Stimulated activated CD4-positive, alpha-beta T cell treated with anti-CD3 and anti-CD28 coated beads, Interleukin-4, amount 100 ng/mL, for 1 hour (primary cell): ENCODE results near the gene FAM83G.
A peak's percentile ranks its signal among the peaks of the same experiment; 100 is the strongest.

Experiments
- DNase-seq: peaks from one replicate; pipeline ENCODE4 v3.0.0-alpha.2; 2020

The FAM83G gene

GRCh38 chr17:19005137-19005773 lies 691 bp upstream of the FAM83G start:
- no peak for DNase-seq

DNA sequence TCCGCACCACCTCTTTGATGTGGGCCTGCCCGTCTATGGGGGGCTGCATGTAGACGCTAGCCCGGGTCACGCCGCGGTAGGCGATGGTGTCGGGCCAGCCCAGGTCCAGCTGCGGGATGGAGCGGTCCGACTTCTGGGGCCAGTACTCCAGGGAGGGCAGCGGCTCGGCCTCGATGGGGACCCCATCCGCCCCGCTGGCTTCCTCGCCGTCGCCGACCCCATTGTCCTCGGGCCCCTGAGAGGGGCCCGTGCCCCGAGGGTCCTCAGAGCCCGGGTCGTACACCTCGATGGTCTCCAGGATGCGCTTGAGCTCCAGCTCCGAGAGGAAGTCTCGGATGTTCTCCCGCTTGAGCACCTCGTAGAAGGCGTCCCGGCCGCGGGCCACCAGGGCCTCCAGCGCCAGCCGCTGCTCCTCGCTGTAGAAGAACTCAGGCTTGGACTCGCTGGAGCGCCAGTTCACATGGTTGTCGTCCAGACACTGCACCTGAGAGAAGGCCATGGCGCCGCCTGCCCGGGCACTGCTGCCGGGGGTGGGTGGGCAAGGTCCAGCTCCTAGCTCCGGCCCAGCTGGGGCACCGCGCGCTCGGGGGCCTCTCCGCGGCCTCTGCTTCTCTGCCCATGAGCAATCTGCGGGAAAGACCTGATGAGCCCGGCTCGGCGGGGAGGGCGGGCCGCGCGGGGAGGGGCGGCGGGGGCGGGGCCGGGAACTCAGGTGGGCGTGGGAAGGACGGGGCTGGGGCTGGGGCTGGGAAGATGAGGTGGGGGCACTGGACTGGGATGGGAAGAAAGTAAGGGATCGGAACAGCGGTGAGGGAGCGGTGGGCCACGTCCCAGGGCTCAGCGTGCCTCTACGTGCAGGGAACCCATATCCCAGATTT lies 782 bp downstream of the FAM83G start:
- DNase-seq, result peak; percentile 65

DNA sequence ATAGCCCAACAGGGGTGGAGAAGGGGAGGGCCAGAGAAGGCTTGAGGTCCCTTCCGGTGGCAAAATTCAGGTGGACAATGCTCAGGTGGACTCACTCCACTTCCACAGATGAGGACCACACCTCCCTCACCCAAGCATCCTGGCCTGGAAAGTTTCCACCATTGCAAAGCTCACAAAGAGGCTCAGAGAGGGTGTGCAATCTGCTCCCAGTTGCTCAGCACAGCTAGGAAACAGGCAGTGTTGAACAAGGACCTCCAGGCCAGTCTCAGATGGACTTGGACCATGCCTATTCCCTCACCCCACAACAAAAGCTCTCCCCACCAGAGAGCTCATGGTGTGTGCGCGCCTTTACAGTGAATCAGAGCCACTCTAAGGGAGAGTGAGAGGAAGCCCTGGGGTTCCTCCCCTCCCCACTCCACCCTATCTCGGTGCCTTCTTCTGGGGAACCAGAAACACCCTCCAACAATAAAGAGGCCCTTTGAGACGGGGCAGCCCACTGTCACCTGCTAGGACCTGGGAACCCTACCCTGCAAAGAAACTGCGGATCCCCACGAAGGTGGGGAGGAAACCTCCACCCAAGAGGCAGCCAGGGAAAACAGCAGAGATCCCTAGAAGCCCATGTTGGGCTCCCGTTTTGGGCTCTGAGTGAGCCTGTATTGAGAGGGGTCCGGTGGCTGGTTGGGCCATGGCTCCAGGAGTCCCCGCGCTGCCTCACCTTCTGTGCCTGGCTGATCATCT lies 1.6 kb downstream of the FAM83G start:
- no peak for DNase-seq

- DNase-seq, result no peak
Observed at GRCh38 chr17:19001907-19002590, 2.5 kb downstream of the FAM83G start.

DNA sequence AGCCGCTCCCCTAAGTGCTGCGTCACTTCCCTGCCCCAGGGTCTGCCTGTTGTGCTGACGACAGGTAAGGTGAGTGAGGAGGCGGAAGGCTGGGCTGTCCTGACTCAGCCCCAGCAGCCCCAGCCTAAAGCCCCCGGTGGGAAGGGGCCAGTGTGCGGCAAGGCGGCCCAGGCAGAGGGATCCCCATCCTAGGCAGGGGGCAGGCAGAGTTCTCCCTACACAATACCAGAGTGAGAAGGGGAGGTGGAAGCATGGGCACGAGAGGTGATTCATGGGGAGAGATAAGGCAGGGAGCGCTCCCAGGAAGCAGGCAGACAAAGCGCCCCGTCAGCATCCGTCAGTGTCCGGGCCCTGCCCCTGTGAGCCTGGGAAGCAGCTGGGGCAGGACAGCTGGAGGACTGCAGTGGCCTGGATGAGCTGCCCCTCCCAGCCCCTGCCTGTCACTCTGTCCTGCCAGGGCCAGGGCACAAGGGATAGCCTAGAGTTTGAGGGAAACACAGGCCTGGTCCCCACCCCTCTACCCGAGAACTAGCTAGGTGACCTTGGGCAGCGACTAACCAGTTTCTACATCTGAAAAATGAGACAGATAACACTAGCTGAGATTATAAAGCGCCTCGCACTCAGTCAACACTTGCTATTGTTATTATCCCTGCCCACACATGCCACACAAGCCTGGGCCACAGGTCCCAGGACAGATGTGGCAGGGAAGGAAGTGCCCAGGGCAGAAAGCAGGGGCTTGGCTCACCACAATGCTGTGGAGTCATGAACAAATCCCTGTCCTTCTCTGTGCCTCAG lies 3.8 kb downstream of the FAM83G start:
- DNase-seq, result no peak

DNA sequence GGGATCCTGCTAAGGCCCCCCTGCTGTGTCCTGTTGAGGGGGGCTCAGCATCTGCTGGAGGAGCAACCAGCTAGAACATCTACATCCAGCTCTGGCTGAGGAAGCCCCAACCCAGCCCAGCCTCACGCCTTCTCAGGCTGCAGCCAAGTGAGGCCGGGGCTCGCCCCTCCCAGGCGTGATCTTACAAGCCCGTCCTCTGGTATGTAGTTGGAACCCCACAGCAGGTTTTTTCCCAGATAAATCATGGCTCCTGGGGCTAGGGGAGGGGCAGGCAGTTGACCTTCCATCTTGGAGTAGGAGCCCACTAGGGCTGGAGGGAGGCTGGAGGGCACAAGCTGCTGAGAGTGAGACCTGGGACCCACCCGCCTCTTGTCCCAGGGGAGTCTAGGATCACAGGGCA lies 4.7 kb downstream of the FAM83G start:
- no peak for DNase-seq

DNA sequence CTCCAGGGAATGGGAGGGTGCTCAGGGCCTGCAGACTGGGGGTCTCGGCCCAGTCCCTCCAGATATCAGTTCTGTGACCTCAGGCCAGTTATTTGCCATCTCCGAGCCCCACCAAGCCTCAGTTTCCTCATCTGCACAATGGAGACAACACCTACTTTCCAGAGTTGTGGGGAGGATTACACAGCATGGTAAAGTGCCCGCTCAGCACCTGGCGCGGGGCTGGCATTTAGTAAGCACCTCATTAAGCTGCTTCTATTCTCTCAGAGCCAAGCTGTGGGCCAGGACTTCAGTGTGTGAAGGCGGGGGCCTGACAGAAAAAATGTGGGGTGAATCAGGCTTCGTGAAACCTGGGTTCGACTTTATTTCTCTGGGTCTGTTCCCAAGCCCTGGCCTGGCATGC lies 5.2 kb downstream of the FAM83G start:
- no peak for DNase-seq

- DNase-seq, result no peak
Observed at GRCh38 chr17:18997650-18998196, 6.8 kb downstream of the FAM83G start.

DNA sequence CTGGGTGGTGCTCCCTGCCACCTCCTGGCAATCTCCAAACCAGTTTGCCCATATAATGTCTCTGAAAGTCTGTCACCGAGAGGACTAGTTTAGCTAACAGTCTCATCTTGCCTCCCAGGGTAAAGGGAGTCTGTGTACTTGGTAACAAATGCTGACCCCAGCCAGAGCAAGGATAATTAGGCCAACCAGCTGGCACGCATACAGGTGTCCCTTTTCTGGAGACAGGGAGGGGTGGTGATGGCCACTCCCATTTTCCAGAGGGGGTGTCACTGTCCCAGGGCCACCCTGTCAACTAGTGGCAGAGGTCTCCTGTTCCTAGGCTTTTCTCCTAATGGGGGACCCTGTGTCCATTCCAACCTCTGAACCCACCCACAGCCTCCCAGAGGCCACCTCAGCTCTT lies 8.1 kb downstream of the FAM83G start:
- no peak for DNase-seq

- no peak for DNase-seq
Observed at GRCh38 chr17:18995220-18995619, 9.3 kb downstream of the FAM83G start.

GRCh38 chr17:18994631-18995030 lies 9.9 kb downstream of the FAM83G start:
- no peak for DNase-seq

GRCh38 chr17:18993905-18994526 lies 10.5 kb downstream of the FAM83G start:
- no peak for DNase-seq

DNA sequence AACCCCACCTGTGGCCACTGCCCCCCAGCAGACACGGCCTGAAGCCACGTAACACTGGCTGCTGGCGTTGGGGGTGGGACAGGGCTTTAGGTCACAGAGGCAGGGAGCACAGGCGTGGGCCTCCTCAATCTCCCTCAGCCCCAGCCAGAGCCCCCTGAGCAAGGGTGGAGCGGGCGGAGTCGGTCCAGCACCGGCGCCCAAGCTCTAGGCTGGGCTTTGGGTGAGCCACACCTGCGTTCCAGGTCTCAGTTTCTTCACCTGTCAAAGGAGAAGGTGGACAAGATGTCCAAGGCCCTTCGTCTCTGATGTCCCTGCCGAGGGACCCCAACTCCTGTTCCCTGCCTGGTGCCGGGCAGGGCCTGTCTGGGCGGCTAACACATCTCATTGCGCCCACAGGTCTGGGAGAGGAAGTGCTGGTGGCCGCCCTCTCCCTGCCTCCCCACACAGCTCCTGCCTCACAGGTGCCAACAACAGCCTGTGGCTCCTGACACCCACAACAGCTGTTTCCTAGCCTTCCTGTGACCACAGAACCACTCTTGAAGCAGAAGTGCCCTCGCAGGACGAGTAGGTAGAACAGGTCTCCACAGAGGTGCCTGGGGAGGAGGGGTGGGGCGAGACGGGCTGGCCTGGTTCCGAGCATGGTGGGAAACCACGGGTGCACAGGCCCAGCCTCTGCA lies 12.0 kb downstream of the FAM83G start:
- DNase-seq, result no peak

DNA sequence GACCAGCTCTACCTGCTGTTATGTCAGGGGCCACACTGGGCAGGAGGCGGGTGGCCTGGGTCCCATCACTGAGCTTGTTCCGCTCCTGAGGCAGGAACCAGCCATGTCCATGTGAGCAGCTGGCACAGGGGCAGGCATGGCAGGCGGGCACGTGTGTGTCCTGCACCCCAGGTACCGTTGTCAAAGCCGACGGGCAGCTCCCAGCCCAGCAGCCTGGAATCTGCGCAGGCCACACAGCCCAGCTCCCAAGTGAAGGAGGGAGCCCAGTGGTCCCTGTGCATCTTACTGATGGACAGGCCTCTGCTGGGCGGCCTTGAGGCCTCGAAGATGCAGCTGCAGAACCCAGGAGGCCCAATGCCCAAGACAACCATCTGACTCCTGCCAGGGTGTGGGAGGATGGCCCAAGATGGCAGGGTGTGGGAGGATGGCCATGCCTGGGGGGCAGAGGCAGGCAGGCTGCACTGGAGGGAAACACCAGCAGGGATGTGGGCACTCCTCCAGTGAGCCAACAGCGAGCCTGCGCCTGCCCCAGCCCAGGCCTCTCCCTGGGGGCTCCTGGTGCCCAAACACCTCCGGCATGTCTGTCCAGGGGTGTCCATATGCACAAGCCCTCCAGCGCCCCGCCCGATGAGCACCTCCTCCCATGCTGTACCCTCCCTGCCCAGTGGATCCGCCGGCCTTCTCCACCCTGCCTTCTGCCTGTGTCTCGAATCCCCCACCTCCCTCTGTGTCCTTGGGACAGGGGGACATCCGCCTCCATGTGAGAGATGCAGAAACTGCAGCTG lies 12.8 kb downstream of the FAM83G start:
- no peak for DNase-seq

GRCh38 chr17:18990331-18990730 lies 14.2 kb downstream of the FAM83G start:
- no peak for DNase-seq

DNA sequence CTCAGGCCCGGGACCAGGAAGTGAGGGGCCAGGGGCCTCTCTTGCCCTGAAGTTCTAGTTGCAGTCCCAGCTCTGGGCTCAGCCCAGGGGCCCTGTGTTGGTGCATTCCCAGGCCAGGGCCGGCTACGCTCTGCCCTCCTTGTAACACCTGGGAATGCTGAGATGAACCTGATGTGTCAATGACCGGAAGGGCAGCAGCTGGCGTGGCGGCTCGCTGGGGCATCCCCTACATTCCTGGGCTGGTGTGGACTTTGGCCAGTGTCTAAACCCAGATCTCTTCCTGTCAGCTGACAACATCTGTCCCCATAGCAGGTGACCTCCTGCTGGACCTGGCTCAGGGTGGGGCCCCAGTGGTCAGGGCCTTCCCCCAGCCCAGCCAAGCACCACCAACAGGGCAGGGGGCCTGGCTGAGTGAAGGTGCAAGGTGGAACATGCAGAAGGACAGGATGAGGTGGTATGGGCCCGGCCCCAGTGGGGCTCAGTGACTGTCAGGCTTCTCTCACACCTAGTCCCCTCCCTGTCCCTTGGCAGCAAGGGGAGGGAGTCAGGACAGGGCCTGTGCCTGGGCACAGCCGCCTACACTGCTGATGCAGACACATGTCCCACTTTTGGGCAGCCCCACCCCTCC lies 15.9 kb downstream of the FAM83G start:
- no peak for DNase-seq

GRCh38 chr17:18987862-18988545 lies 16.6 kb downstream of the FAM83G start:
- DNase-seq, result no peak

- DNase-seq, result no peak
Observed at GRCh38 chr17:18987230-18987610, 17.3 kb downstream of the FAM83G start.
